NCI-H510A treated with DMSO at 0.1 percent for 48 hours (cell line): ENCODE results near the gene TRAF5.

ENCODE experiments used
- DNase-seq: peaks from one replicate; lab custom pipeline; 2025; lab: John Stamatoyannopoulos, UW

Gene TRAF5

DNA sequence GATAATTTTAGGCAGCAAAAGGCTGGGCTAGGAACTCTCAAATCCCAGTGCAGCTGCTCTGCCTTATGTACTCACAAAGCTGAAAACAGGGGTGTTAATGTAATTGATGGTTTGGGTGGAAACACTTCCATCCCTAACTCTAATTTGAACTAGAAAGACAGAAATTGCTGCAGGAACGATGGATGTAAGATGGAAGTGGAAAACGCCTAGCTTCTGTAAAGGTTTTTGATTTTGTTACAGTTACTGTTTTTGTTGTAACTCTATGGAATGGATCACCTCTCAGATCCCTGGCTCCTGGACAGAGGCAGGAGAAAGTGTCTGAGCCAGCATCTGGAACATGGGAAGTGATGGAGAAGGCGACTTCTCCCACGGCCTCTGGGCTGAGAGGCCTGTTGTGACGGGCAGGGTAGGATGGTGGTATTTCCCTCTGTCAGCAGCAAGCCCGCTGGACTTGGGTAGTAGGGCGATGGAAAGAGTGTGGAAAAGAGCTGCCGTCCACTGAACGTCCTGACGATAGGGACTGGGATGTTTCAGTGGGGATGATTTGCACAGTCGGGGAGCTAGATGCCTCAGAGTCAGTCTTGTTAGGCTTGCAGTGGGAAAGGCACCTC is 1.6 kb downstream of the TRAF5 start:
- DNase-seq = no peak

DNA sequence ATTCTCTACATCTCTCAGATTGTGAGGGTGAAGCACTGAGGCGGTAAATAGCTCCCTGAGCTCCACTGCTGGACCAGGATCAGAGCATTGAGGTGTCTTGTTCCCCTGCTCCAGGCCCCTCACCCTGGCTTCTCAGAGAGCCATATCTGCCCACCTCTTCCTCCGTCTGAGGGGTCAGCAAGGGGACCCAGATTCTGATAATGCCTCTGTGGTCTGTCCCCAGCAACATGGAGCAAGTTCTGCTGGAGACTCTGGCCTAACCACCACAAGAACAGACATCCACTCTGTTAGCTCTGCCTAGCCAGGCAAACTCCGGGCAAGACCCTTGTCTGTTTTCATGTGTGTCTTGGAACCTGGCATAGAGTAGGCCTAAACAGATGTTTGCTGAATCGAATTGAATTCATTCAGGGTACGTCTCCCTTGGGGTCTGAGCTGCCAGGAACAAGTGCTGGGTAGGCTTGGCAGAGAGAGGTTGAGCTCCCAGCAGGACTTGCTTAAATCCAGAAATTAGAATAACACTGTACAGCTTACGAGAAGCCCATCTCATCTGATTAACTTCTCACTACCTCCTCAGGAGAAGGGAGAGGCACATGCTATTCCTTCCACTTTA is 2.3 kb downstream of the TRAF5 start:
- no peak for DNase-seq

DNA sequence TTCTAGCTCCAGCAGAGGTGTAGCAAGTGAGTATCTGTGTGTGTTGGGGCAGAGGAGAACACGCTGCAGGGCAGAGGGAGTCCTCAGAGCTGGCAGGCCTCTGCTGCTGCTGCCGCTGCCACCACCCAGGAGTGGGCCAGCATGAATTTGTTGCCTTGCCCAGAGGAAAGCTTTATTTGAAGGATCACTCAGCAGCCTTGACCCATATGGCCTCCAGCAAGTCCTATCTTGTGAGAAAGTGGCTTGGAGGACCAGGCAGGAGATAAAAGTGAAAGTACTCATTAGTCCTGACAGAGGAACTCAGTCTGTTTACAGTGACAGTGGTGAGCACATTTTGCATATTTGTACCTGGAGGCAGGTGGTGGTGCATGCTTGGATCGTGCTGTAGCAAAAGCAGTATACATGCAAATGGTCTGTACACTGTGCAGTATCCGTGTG is 3.1 kb downstream of the TRAF5 start:
- peak; percentile 20 for DNase-seq

DNA sequence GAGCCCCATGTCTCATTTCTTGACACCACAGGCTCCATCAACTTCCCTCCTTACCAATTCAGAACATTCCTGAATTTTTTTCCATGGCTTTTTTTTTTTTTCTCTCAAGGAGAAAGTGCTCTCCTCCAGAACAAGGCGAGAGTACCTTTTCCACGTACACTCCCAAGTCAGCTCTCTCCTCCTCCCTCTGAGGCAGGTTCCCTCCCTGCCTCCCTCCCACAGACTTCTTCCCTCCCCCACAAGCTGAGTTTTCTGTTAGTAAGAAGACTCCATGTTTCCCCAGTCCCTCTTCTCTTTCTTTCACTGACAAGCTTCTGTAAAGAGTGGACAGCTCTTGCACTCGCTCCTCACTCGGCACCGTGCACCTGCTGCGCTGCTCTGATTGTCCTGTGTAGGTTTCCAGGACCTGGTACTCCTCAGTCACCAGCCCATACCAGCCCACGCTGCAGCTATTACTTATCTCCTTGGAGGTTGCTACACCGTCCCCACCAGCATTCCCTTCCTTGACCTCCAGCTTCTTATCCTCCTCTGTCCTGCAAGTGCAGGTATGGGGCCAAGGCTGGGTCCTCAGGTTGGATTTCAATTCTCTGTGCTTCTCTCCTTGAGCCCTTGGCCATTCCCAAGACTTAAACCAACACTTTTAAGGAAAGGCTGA is 3.8 kb downstream of the TRAF5 start:
- DNase-seq = no peak

DNA sequence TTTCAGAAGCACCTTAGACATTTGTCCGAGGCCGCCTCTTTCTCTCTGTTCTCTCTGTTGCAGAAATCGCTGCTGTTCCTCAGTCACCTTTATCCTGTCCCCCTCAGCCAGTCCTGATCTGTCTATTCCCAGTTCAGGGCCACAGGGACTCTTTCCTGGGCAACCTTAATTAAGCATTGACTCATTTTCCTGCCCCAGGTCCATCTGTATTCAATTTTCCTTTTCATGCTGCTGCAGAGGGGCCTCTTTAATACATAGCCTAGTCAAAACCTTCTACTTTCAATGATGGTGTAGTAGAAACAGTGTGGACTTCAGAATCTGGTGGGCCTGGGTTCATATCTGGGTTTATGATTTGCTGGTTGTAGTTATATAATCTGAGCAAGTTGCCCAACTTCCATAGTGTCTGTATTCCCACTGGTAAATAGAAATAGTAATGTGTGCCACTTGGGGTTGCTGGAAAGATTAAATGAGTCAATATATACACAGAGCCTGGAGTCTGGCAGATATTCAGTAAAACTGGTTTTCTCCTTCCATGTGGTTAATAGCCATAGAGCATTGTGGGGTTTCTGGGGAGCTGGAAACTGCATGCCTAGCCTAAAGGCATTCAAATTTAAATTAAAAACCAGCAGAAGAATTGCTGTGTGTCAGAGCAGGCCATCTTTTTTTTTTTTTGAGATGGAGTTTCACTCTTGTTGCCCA is 4.5 kb downstream of the TRAF5 start:
- DNase-seq = no peak

DNA sequence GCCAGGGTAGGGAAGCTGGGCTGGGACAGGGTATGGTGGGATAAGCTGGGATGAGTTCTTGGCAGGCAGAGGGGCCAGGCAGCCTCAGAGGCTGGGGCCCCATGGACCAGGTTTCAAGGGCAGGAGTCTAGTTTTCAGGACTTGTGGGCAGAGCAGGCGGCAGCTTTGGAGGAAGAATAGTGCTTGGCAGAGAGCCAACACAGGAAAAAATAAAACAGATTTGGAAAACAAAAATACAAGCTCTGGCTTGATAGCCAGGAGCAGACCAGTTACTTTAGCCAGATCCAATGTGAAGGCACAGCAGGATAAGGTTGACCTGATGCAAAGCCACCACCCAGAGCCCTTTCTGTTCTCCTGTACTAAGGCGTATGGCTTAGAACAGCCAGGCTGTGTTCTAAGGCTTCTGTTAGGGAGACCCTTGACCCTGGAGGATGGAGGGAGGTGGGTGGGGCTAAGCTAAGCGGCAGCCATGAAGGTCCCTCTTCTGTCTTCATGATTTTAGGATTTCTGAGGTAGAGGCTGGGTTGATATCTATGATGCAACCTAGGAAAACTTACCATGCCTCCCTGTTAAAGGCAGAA is 5.5 kb downstream of the TRAF5 start:
- DNase-seq = no peak

DNA sequence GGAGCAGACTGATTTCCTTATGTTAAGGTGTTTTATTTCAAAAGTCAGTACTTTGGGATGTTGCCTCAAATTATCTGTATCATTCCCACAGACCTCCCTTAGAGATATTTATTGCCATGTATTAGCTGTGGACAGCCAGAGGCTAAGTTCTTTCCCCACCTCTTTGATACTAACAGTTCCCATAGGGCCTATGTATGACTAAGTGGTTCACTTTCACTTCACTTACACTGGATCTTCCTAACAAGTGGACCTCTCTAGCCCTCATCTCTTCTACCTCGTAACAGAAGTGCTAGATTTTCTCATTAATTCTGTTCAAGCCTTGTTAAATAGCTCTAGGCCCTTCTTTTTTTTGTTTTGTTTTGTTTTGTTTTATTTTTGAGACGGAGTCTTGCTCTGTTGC is 6.2 kb downstream of the TRAF5 start:
- no peak for DNase-seq

DNA sequence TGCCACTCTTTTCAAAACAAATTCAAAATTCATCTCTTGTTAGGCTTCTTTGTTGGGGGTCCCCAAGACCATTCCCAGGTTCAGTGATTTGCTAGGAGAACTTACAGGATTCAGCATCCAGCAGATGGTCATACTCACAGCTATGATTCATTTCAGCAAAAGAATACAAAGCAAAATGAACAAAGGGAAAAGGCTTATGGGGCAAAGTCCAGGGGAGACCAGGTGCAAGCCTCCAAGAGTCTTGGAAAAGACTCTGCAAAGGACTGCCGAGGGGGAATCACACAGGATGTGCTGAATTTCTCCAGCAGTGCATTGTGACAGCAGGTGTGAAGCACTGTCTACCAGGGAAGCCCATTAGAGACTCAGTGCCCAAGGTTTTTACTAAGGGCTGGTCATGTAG is 7.3 kb downstream of the TRAF5 start:
- DNase-seq = no peak

DNA sequence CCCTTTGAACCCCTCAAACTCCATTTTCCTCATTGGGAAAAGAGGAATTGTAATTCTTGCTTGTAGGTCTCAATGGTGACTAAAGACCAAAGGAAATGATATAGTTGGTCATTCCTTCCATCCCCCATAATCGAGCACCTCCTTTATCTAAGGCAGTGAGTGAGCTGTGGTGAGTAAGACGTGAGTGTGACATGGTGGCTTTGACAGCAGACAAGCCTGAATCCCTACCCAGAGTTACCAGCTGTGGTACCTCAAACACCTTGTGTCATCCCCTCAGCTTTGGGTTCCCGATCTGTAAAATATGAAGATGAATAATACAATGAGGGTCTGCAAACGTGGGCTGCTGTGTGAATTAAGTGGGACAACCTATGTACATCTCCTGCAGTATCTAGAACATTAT is 8.4 kb downstream of the TRAF5 start:
- DNase-seq = no peak

DNA sequence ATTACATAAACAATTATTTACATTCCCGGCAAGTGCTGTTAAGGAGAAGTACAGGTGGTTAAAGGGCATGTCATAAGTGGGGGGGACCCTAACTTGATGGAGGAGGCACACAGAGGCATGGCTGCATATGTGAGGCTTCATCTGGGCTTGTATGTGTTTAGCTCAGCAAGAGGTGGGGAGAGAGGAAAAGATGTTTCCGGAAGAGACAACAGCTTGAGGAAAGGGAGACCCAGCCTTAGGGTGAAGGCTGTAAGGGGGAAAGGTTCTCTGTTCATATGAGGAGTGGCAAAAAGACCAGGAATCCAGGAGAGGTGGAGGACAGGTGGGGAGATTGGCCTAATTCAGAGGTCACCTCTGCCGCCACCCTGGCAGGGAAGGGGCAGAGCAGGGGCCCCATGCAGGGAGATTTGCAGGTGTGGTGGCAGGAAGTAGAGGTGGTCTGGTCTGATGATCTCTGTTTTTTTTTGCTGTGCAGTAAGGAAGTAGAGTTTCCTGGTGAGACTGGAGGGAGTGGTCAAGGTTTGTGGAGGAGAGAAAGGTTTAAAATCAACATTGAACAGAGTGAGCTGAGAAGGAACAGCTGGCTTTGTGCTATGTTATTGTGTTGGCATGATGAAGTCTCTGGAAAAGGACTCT is 9.0 kb downstream of the TRAF5 start:
- DNase-seq = peak; percentile 18

DNA sequence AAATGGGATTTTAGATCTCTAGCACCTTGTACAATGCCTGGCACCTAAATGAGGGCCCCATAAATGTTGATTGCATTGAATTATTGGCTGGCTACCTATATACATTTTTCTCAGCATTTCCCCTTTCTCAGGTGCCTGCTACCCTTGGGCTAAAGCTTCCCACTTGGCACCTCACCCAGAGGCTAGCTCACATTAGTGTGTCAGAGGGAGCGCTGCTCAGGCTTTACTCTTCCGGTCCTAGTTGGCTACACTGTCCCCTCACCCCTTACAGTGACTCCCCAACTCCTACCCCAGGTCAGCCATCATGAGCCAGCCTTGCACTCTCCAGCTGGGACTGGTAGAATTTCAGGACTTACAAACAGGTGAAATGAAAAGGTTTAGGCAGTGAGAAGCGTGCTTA is 9.5 kb downstream of the TRAF5 start:
- DNase-seq = peak; percentile 18

DNA sequence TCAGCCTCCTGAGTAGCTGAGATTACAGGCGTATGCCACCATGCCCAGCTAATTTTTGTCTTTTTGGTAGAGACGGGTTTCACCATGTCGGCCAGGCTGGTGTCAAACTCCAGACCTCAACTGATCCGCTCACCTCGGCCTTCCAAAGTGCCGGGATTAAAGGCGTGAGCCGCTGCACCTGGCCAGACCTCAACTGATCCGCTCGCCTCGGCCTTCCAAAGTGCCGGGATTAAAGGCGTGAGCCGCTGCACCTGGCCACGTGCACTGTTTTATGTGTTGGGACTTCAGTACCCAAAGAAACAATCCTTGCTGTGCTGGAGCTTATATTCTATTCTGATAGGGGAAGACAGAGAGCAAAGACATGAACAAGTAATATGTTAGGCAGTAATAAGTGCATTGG is 10.1 kb downstream of the TRAF5 start:
- no peak for DNase-seq

DNA sequence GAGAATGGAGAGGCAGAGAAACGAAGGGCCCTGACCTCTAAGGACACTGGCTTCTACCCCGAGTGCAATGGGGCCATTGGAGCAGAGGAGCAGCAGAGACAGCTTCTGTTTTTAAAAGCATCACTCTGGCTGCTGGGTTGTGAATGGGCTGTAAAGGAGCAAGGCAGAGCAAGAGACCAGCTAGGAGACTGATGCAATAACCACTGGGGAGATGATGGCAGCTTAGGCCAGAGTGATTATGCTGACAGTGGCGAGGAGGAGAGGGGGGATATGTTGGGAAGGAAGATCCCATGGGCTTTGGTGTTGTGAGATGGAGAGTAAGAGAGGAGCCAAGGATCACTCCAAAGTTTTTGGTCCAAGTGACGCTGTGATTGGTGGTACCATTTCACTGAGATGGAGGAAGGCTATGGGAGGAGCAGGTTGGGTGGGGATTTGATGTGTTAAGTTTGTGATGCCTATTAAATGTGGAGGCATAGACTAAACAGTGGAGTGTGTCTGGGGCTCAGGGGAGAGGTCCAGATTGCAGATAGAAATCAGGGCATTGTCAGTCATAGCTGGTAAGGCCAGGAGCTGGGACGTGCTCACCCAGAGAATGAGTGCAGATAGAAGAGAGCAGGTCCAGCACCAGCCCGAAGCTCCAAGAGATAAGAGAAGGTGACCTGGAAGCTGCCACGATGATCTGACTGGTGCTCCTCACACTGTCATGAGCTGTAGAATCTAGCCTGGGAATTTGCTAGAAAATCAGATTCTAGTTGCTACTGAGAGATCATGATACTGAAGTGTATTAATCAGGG is 11.0 kb downstream of the TRAF5 start:
- no peak for DNase-seq

DNA sequence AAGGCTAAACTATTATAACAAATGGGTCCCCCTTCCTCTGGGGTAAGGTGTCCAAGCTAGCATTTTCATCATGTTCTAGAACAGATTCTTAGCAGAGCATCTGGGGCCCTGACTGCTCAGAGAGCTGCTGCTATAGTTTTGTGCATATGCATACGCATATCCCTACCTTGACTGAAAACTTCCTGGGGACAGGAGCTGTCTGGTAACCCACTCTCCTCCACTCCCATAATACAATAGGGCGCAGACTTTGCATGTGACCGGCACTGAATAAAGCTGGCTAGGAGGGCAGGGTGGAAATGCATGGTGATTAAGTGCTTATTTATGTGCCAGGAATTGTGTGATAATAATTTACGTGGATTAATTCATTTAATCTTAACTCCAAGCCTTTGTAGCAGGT is 11.6 kb downstream of the TRAF5 start:
- DNase-seq = no peak

DNA sequence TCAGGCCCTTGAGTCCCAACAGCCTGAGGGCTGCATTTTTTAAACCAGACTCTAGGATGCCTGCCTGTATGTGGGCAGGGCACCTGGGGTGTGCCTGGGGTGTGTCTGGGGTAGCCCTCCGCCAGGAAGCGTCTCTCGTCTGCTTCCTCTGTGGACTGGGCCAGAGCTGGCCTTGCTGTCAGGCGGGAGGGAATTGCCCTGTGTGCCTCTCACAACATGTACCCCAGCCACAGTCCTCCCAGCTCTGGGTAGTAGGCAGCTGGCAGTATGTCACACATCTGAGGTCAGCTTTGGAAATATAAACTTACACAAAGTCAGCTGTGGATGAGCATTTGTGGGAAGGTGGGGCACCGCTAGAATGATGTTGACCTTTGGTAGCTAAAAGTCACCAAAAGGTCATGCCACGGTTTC is 13.0 kb downstream of the TRAF5 start:
- no peak for DNase-seq

DNA sequence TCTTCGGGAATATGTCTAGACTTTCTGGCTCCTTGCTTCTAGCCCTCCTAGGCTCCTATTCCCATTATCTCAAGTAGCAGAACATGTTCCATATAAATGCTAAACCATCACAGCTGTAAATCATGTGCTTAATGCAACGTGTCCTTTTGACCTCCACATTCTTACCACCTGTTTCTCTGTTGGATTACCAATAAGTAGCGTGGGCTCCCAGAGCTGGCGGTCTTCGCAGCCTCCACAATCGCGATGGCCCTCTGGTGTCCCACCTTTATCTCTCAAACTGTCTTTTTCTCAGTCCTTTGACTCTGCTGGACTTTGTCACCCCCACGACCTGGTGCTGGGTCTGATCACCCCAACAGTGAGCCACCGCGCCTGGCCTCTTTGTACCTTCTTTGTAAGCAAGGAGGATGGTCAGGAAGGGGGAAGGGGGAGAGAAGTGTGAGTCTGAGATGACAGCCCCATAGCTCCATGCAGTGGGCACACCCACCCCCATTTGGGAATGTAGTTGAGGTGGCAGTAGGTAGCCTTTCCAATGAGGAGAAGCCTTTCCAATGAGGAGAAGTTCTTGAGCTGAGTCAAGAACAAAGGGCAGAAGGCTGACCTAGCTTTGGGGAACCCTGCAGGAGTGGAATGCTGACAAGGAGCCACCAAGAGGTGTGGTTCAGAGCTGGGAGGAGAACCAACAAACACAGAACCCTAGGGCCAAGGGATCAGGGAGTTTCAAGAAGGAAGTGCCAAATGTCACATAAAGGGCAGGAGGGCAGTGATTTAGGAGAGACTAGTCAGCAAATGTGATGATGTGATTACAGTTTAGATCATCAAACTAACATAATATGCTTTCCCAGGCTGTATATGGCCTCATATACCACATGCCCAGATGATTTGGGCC is 14.2 kb downstream of the TRAF5 start:
- no peak for DNase-seq

DNA sequence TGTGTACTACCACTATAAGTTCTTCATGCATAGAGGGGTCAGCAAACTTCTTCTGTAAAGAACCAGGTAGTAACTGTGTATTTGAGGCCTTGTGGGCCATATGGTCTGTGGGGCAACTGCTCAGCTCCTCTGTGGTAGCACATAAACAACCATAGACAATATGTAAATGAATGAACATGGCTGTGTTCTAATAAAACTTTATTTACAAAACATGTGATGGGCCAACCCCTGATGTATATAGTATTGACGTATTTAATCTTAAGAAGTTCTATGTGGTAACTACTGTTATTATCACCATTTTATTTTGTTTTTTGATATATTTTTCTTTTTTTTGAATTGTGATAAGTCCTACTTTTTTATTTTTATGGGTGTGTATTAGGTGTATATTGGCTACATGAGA is 15.4 kb downstream of the TRAF5 start:
- no peak for DNase-seq

DNA sequence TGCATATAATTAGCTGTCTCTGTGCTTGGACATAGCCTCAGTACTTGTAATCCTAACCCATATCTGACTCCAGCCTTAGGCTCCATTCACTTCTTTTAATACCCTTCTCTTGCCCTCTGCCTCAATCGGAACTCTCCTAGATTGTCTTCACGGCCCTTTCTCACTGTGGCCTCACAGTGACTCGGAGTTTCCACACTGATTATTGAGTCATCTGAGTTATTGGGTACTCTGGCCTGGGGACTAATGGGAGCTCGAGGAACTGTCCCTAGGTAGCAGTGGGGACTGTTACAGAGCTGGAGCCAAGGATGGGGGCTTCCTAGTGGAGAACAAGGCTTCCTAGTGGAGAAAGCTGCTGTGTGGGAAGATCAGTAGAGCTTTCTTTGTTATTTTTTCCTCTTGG is 17.0 kb downstream of the TRAF5 start:
- no peak for DNase-seq

DNA sequence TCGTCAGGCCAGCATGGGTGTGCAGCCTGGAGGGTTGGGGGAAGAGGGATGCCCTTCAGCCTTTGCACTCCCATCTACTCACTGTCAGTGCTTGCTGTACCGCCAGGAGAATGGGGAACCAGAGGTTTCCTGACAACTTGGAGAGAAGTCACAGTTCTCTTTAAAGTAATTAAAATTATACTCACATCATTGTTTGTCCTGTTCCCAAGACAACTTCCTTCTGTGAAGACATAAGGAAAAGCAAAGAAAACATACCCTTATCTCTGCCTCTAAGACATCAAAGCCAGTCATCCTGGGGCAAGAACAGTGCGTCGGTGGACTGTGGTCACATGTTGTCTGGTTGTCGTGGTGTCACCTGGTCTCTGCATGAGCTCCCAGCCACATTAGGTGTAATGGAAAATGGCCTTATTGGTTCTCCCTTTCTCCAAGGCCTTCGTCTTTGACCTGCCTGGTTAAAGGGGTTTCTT is 17.6 kb downstream of the TRAF5 start:
- DNase-seq = no peak

DNA sequence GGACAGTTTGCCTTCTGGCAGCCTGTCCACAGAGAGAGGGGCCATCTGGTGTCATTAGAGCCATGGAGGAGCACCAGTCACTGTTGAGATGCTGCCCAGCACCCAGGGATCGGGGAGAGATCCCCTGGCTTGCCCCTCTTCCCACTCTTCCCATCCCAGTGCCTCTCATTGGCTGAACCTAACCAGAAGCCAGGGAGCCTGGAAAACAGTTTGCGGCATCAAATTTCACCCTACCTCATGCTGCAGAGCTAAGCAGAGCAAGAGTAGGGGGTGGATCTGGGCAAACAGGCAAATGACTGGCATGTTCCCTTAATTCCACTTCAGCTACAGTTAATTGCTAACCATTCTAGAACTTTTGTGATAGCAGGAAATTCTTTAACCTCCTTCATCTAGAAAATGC is 19.1 kb downstream of the TRAF5 start:
- DNase-seq = peak; percentile 65
